GM18507 (cell line): ENCODE results near the gene UMAD1.
"Not testable (repeated sequence)": the region's sequence is repeated elsewhere in the genome, so short reads cannot be mapped to it uniquely, and the experiment has no call there.

Experiments
- DNase-seq: peaks from one replicate; pipeline ENCODE4 v3.0.0; 2011; ENCODE audit warnings: low read depth; ENCODE audit not compliant: insufficient read length; ENCODE audit errors: extremely low spot score
- FAIRE-seq: peaks from 2 replicates; lab custom pipeline; 2011; peaks lifted over from hg19 to GRCh38; lab: Jason Lieb, UNC

Gene UMAD1

GRCh38 chr7:7650682-7651206 lies 10.2 kb downstream of the UMAD1 start:
- FAIRE-seq = no peak
- no peak for DNase-seq

GRCh38 chr7:7651479-7651878 lies 10.9 kb downstream of the UMAD1 start:
- no peak for DNase-seq
- no peak for FAIRE-seq

- FAIRE-seq (no peak), DNase-seq (no peak)
Observed at GRCh38 chr7:7652798-7653540, 12.4 kb downstream of the UMAD1 start.

- DNase-seq = no peak
- peak; percentile 67 for FAIRE-seq
Observed at GRCh38 chr7:7653593-7654187, 13.1 kb downstream of the UMAD1 start.

DNA sequence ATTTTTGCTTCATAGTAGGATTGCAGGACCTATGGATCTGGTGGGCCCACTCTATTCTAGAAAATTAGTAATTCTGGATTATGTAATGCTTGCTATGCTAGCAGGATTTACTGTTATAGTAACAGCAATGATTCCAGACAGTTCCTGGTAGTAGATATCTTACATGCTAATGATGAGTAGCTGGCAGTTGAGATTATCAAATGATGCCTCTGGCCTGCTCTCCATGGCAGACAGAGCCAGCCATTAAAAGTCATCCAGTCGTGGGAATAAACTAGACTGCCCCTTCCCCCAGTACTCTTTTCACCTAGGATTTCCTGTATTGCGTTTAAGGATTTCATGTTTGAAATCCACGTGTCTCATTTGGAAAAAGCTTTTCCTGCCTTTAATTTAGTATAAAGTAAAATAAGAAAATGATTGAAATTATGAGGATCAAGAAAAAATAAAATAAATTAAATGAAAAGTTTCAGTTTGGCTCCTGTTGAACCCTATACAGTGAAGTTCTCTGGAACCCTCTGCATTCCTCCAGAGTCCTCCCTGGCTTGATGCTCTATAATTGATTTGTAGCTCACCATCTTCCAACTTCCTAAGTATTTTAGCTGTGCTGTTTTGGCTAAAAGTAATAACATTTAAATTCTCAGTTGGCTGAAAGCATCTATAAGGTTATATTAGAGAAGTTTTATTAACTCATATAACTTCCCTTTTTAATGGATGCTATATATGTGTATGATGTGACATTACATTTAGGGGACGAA lies 14.6 kb downstream of the UMAD1 start:
- DNase-seq = no peak
- no peak for FAIRE-seq

DNA sequence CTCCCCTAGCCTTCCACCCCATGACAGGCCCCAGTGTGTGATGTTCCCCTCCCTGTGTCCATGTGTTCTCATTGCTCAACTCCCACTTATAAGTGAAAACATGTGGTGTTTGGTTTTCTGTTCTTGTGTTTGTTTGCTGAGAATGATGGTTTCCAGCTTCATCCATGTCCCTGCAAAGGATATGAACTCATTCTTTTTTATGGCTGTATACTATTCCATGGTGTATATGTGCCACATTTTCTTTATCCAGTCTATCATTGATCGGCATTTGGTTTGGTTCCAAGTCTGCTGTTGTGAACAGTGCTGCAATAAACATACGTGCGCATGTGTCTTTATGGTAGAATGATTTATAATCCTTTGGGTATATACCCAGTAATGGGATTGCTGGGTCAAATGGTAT lies 15.9 kb downstream of the UMAD1 start:
- not testable (repeated sequence) for FAIRE-seq, DNase-seq

- FAIRE-seq = no peak
- DNase-seq = no peak
Observed at GRCh38 chr7:7662527-7662926, 22.0 kb downstream of the UMAD1 start.

DNA sequence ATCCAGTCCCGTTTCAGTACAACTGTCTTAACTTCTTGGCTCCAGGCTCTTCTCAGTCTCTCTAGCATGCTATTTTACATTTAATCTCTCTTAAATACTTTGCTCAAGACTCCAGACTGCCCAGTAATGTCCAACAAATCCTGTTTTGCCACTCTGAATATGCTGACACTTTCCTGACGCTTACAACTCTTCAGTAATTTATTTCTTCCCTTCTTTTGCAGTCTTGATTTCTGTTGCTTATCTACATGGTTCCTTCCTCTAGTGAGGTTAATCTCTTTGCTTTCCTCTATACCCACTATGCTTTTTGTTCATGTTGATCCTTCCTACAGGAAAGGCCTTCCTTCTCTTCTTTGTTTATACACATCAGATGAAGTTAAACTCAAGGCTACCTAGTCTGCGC lies 23.7 kb downstream of the UMAD1 start:
- FAIRE-seq (no peak), DNase-seq (no peak)

DNA sequence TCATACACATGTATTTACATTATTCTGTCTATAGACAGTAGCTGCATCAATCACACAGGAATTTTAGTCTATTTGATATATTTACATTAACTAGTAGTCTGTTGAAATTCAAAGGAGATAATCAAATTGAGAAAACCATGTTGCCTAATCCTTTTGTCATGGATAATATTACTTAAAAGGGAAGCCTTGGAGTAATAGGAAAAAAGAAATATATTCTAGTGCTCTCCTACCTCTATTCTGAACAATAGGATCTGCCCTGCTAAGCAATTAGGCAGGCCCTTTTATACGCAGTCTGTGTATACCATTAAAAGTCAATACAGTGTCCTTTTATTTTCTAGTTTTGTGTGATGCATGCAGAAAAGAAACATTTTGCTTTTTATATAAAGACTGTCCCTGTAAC lies 24.5 kb downstream of the UMAD1 start:
- no peak for FAIRE-seq
- no peak for DNase-seq

- FAIRE-seq (no peak), DNase-seq (no peak)
Observed at GRCh38 chr7:7667187-7667586, 26.6 kb downstream of the UMAD1 start.

GRCh38 chr7:7668706-7669105 lies 28.2 kb downstream of the UMAD1 start:
- FAIRE-seq (no peak), DNase-seq (no peak)

GRCh38 chr7:7670490-7670889 lies 29.9 kb downstream of the UMAD1 start:
- FAIRE-seq (no peak), DNase-seq (no peak)

DNA sequence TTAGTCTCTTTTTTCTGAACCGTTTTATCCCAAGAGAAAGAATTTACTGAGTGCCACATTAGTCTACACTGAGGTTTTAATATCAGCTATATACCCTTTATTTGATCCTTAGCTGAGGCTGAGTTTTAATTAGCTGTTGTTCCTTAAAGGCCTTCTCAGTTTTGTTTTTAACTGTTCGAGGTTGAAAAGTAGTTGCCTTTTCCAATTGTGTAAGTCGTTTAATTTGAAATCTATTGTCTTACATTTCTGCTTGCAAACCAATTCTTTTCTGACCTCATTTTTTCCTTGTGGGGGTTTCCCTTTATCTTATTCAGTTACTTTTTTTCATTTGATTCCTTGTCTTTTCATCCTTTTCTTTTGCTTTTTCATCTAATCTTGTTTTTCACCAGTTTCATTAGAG lies 30.8 kb downstream of the UMAD1 start:
- FAIRE-seq = no peak

DNA sequence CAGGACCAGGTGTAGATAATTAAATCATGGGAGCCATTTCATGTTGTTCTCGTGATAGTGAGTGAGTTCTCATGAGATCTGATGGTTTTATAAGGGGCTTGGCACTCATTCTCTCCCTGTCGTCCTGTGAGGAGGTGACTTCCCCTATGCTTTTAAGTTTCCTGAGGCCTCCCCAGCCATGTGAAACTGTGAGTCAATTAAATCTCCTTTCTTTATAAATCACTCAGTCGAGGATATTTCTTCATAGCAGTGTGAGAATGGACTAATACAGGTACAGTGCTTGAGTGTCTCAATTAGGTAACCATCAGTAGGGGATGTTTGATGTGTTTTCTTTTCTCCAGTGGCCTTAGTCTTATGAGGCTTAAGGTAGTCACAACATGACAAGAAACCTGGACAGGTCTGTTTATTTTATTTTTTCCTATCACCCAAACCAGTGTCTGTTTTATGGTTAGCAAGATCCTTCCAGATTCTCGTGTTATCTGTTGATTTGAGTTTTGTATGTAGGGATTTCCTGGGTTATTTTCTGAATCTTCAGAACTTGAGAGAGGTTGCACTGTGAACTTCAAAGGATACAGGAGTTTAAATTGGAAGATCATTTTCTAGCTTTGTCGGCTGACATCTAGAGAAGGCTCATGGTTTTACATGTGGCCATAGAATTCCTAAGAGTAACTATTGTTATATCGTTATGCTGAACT lies 32.1 kb downstream of the UMAD1 start:
- FAIRE-seq = no peak
- DNase-seq = no peak

More for the DNA sequence above, 30.8 kb downstream of the UMAD1 start:
- no peak for DNase-seq

- DNase-seq (no peak), FAIRE-seq (no peak)
Observed at GRCh38 chr7:7673240-7673550, 32.6 kb downstream of the UMAD1 start.

DNA sequence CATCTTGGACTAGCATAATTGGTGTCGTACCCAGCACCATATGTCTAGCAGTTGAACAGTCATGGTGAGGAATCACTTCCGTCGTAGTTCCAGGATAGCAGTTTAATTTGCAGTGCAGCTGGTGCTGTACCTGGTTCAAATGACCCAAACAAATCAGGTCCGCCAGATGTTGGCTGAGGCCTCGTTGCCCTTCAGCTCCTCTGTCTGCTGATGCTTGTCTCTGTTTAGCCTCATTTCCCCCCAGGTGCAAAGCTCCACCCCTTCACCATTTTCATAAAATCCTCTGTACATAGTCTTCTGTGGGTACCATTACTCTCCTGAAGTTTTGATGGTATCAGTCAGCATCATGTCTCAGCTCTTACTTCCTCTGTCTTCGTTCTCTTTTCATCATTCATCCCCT lies 35.1 kb downstream of the UMAD1 start:
- DNase-seq (no peak), FAIRE-seq (no peak)

- not testable (repeated sequence) for DNase-seq, FAIRE-seq
Observed at GRCh38 chr7:7679640-7680039, 39.1 kb downstream of the UMAD1 start.

GRCh38 chr7:7681191-7681935 lies 40.8 kb downstream of the UMAD1 start:
- FAIRE-seq (peak; percentile 87), DNase-seq (no peak)

GRCh38 chr7:7681936-7682329 lies 41.4 kb downstream of the UMAD1 start:
- FAIRE-seq (no peak), DNase-seq (no peak)
